Keratinocyte (primary cell): Measurements from ENCODE around the gene TPM4. TPM values are rescaled to one million over a fixed set of nuclear protein-coding genes. Genes with fewer than 3 reads are reported as not detected.

Experiments
- DNase-seq: peaks from one replicate; pipeline ENCODE4 v3.0.0-alpha.2; 2011; ENCODE audit warnings: low read depth, missing footprints, low spot score
- FAIRE-seq: peaks from 2 replicates; lab custom pipeline; 2011; peaks lifted over from hg19 to GRCh38; lab: Jason Lieb, UNC
- H2AFZ ChIP-seq: 2 replicates; pipeline ENCODE4 v1.6.0; 2012; ENCODE audit warnings: low read length, control low read depth, inconsistent platforms; ENCODE audit not compliant: control insufficient read depth
- H3K27ac ChIP-seq: 2 replicates; pipeline ENCODE4 v1.5.1; 2011; ENCODE audit warnings: low read length; ENCODE audit not compliant: control insufficient read depth, insufficient read depth
- H3K27me3 ChIP-seq: 3 replicates; pipeline ENCODE4 v1.6.0; 2011; ENCODE audit warnings: low read length; ENCODE audit not compliant: control insufficient read depth, insufficient read depth; ENCODE audit errors: extremely low read depth
- H3K36me3 ChIP-seq, 2 experiments: 2 replicates in 1 of 2; 3 replicates in 1 of 2; pipeline ENCODE4 v1.5.1; 2011; ENCODE audit warnings: low read length in 2 of 2, mild to moderate bottlenecking in 1 of 2; ENCODE audit not compliant: control insufficient read depth in 2 of 2, insufficient read depth in 2 of 2; ENCODE audit errors: extremely low read depth in 1 of 2
- H3K4me1 ChIP-seq: 3 replicates; pipeline ENCODE4 v1.5.1; 2011; ENCODE audit warnings: low read length; ENCODE audit not compliant: control insufficient read depth, insufficient read depth; ENCODE audit errors: extremely low read depth
- H3K4me2 ChIP-seq: 3 replicates; pipeline ENCODE4 v1.6.0; 2011; ENCODE audit warnings: low read depth, low read length; ENCODE audit not compliant: control insufficient read depth, insufficient read depth; ENCODE audit errors: extremely low read depth
- H3K4me3 ChIP-seq, 3 experiments: fragments of 200-600 bp in 1 of 3; sonication (generic) in 1 of 3; 2 replicates in 2 of 3; 3 replicates in 1 of 3; pipeline ENCODE4 v1.5.1; 2011 to 2016; ENCODE audit warnings: low read length in 3 of 3, mild to moderate bottlenecking in 3 of 3, control low read depth in 2 of 3, inconsistent platforms in 1 of 3, low read depth in 1 of 3, mixed read lengths in 1 of 3, mixed run types in 1 of 3, moderate library complexity in 1 of 3; ENCODE audit not compliant: control insufficient read depth in 2 of 3, insufficient read depth in 2 of 3; ENCODE audit errors: extremely low read depth in 1 of 3
- H3K79me2 ChIP-seq: 2 replicates; pipeline ENCODE4 v1.6.0; 2012; ENCODE audit warnings: low read length; ENCODE audit not compliant: control insufficient read depth, insufficient read depth
- H3K9ac ChIP-seq: 3 replicates; pipeline ENCODE4 v1.6.0; 2011; ENCODE audit warnings: low read length; ENCODE audit not compliant: control insufficient read depth, insufficient read depth; ENCODE audit errors: extremely low read depth
- H3K9me1 ChIP-seq: 3 replicates; pipeline ENCODE4 v1.6.0; 2011; ENCODE audit warnings: low read length; ENCODE audit not compliant: control insufficient read depth, insufficient read depth; ENCODE audit errors: extremely low read depth
- H3K9me3 ChIP-seq: 2 replicates; pipeline ENCODE4 v1.5.1; 2012; ENCODE audit warnings: low read depth, low read length; ENCODE audit not compliant: control insufficient read depth
- H4K20me1 ChIP-seq: 3 replicates; pipeline ENCODE4 v1.6.0; 2011; ENCODE audit warnings: low read length; ENCODE audit not compliant: control insufficient read depth, insufficient read depth; ENCODE audit errors: extremely low read depth
- EZH2 ChIP-seq: IDR thresholded peaks from one replicate; pipeline ENCODE4 v1.6.1; 2012; ENCODE audit warnings: inconsistent platforms, mild to moderate bottlenecking, low read length, moderate library complexity
- dilution Hi-C: fragments of 300-500 bp; cut with MboI; formaldehyde crosslinking; loops from one replicate; pipeline ENCODE4 v1.7.0; 2020; ENCODE audit warnings: low sequenced_read_pairs; ENCODE audit not compliant: extremely low pct_ligation_motif_present
- polyA plus RNA-seq, 5 experiments: library from polyadenylated mRNA; depleted of rRNA in 3 of 5; stranded (reverse) in 3 of 5; stranded (forward) in 1 of 5; unstranded in 1 of 5; fragments of >200 nt; gene quantifications; 1 replicate in 1 of 5; 2 replicates in 3 of 5; 3 replicates in 1 of 5; pipeline versions ENCODE4 v1.2.1 to v1.2.3, GENCODE V29; 2011 to 2012; ENCODE audit warnings: missing spikeins in 2 of 5, low read depth in 1 of 5, low replicate concordance in 1 of 5
- TF ChIP-seq, protein P1 (sequence below), 3 experiments: IDR thresholded peaks in 1 of 3; conservative IDR thresholded peaks in 1 of 3; optimal IDR thresholded peaks in 1 of 3; 2 replicates in 2 of 3; 3 replicates in 1 of 3; pipeline versions ENCODE3 to v1.5.1; 2011; ENCODE audit warnings: low read length in 3 of 3, mild to moderate bottlenecking in 3 of 3, moderate library complexity in 2 of 3, control low read depth in 1 of 3, inconsistent platforms in 1 of 3; ENCODE audit not compliant: insufficient read depth in 2 of 3; ENCODE audit errors: extremely low read depth in 1 of 3

Gene TPM4
- polyA plus RNA-seq, 1 donor (not counting 4 experiments of a cell fraction or from before 2014, with no cell fraction given): 646 TPM

DNA sequence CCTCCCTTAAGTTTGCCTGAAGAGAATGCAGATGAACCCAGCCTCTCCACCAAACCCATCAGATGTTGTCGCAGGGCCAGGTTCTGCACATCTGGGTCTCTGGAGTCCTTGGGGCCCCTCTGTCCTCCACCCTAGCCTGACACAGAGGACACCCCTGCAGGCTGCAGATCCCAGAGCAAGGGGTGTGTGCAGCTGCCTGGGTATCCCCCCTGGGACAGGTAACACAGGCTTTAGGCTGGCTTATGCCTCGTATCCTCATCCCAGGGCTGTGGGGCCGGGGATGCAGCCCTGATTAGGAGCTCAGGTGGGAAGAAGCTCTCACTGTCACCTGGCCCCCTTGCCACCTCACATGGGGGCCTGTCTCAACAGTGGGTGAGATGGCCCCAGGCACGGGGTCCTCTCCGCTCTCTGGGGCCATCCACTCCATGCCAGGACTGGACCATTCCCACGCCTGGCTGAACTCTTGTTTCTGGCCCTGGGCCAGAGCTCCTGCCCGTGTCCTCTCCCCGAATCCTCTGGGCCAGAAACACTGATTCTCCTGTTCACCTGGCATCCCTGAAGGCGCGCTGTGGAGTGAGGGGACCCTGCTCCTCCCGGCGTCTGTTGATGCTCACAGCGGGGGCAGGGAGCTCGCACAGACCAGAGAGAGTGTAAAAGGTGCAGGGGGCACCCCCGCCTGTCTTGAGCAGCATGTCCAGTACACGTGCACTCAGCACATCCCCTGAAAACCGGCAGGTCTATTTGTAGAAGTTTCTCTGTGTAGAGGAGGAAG, 38.7 kb upstream of the TPM4 start:
- Histone ChIP-seq H3K27me3 (no peaks in the 10 kb centered on the region), H3K4me2 (no peak overlapping the region), H3K9me1 (no peaks in the 10 kb centered on the region), H4K20me1 (no peaks in the 10 kb centered on the region), H3K9ac (no peak overlapping the region), H3K36me3 (no peaks in the 10 kb centered on the region), H3K9me3 (no peaks in the 10 kb centered on the region), H2AFZ (no peak overlapping the region), H3K79me2 (no peaks in the 10 kb centered on the region), H3K4me3 (no peak overlapping the region), H3K27ac (no peak overlapping the region), H3K4me1 (no peaks in the 10 kb centered on the region)
- TF ChIP-seq, protein P1, sequence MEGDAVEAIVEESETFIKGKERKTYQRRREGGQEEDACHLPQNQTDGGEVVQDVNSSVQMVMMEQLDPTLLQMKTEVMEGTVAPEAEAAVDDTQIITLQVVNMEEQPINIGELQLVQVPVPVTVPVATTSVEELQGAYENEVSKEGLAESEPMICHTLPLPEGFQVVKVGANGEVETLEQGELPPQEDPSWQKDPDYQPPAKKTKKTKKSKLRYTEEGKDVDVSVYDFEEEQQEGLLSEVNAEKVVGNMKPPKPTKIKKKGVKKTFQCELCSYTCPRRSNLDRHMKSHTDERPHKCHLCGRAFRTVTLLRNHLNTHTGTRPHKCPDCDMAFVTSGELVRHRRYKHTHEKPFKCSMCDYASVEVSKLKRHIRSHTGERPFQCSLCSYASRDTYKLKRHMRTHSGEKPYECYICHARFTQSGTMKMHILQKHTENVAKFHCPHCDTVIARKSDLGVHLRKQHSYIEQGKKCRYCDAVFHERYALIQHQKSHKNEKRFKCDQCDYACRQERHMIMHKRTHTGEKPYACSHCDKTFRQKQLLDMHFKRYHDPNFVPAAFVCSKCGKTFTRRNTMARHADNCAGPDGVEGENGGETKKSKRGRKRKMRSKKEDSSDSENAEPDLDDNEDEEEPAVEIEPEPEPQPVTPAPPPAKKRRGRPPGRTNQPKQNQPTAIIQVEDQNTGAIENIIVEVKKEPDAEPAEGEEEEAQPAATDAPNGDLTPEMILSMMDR (optimal IDR thresholded peaks at IDR 0.05 in 1 of 3, IDR thresholded peaks at IDR 0.05 in 1 of 3, conservative IDR thresholded peaks at IDR 0.05 in 1 of 3; ENCODE audit: extremely low read depth in 1 of 3, insufficient read depth in 2 of 3, low read length in 3 of 3): no peak
- TF ChIP-seq EZH2: no peak
- FAIRE-seq: no peak
- dilution Hi-C loops: no loop called here
- no peak for DNase-seq

DNA sequence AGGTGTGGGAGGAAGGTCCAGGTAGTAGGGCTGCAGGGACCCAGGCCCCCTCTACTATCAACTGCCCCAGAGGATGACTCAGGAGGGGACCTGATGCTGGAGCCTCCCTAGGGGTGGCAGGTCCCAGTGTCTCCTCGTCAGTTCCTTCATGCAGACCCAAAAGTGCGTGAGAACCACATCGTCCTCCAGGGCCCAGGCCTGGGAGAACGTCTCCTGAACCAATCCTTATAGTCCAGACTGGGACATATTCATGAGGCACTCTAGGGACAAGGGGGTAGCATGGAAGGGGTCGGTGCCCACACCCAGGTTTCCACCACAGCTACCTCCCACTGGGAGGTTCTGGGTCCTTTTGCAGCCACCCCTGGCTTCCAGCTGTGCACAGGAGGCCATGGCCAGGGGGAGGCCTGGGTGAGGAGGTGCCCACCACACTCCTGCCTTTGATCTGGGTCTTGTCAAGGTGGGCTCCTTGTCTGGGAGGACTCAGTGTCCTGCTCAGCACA, 38.0 kb upstream of the TPM4 start:
- H3K9ac ChIP-seq: no peak overlapping the region
- no peaks in the 10 kb centered on the region for H3K4me1 ChIP-seq
- dilution Hi-C loops: no loop called here
- H3K27me3 ChIP-seq: no peaks in the 10 kb centered on the region
- TF ChIP-seq, protein P1 (optimal IDR thresholded peaks at IDR 0.05 in 1 of 3, IDR thresholded peaks at IDR 0.05 in 1 of 3, conservative IDR thresholded peaks at IDR 0.05 in 1 of 3; ENCODE audit: extremely low read depth in 1 of 3, insufficient read depth in 2 of 3, low read length in 3 of 3): no peak
- TF ChIP-seq EZH2: no peak
- no peaks in the 10 kb centered on the region for H3K9me3 ChIP-seq
- H4K20me1 ChIP-seq: no peaks in the 10 kb centered on the region
- no peak for DNase-seq
- H3K27ac ChIP-seq: no peak overlapping the region
- H3K36me3 ChIP-seq: no peaks in the 10 kb centered on the region
- no peaks in the 10 kb centered on the region for H3K9me1 ChIP-seq
- no peak for FAIRE-seq
- no peak overlapping the region for H3K4me2 ChIP-seq
- H3K79me2 ChIP-seq: no peaks in the 10 kb centered on the region
- no peak overlapping the region for H3K4me3 ChIP-seq
- H2AFZ ChIP-seq: no peak overlapping the region
